Fibroblast of the conjunctiva (primary cell): Measurements from ENCODE around the gene SIRT6.
"Not testable (repeated sequence)": the region's sequence is repeated elsewhere in the genome, so short reads cannot be mapped to it uniquely, and the experiment has no call there.

Source experiments
- DNase-seq: peaks from one replicate; pipeline ENCODE4 v3.0.0-alpha.2; 2010; ENCODE audit warnings: low read depth

The SIRT6 gene

GRCh38 chr19:4182084-4182810 lies at the start of gene SIRT6, which contains the start of gene ANKRD24:
Gene SIRT6, minus strand, starts transcription at chr19:4182563. Its CDS starts 24 bp downstream, at chr19:4182539.
Gene ANKRD24, plus strand, starts transcription at chr19:4182689. Its CDS starts 3,737 bp downstream, at chr19:4186426.
- DNase-seq = peak; percentile 87

- not testable (repeated sequence) for DNase-seq
These were observed 49.8 kb upstream of the SIRT6 start for GRCh38 chr19:4232139-4232538.

DNA sequence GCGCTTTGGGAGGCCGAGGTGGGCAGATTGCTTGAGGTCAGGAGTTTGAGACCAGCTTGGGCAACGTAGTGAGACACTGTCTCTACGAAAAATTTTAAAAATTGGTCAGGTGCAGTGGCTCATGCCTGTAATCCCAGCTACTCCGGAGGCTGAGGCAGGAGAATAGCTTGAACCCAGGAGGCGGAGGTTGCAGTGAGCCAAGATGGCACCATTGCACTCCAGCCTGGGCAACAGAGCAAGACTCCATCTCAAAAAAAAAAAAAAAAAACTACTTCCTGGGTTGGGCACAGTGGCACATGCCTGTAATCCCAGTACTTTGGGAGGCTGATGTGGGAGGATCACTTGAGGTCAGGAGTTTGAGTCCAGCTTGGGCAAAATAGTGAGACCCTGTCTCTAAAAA lies 49.2 kb upstream of the SIRT6 start:
- not testable (repeated sequence) for DNase-seq

- DNase-seq = not testable (repeated sequence)
These were observed 47.9 kb upstream of the SIRT6 start for GRCh38 chr19:4230237-4230636.

DNA sequence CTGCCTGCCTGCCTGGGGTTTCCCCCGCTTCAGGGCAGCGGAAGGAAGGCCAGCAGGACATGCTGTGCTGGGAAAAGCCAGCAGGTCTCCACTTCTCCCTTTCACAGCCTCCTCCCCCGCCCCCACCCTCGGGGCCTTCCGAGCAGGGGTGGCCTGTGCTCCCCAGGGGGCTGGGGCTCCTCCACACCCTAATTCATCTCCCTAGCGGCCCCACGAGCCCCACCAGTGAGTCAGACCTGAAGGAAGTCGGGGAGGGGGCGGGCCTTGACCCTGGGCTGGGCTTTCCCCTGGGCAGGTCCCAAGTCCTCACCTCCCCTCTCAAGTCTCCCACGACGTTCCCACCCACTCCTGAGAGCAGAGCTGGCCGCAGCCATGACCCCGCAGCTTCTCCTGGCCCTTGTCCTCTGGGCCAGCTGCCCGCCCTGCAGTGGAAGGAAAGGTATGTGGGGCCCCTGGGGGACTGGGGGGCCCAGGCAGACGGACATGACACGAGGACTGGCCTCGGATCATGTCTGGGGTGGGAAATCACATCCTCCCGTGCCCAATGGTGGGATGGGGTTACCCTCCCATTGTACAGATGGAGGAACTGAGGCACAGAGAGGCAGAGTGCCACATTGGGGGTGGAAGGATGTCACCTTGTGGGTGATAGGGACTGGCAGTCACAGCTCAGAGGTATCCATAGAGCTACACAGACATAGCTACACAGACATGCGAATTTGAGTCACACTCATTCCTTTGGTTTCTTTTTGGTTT lies 47.0 kb upstream of the SIRT6 start, which contains the start of gene EBI3:
TSS of gene EBI3 (plus strand) at position 345 of the 753 bp plus-strand sequence. CDS start at position 373, 28 bp downstream.
- DNase-seq = no peak

DNA sequence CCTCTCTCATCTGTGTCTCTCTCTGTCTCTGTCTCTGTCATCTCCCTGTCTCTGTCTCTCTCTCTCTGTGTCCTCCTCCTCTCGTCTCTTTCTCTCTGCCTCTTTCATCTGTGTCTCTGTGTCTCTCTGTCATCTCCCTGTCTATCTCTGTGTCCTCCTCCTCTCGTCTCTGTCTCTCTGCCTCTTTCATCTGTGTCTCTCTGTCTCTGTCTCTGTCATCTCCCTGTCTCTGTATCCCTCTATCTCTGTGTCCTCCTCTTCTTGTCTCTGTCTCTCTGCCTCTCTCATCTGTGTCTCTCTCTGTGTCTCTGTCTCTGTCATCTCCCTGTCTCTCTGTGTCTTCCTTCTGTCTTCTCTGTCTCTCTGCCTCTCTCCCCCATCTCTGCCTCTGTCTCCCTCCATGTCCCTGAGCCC lies 46.4 kb upstream of the SIRT6 start:
- no peak for DNase-seq

GRCh38 chr19:4227771-4228170 lies 45.4 kb upstream of the SIRT6 start:
- no peak for DNase-seq

GRCh38 chr19:4225885-4226284 lies 43.5 kb upstream of the SIRT6 start:
- DNase-seq = no peak

GRCh38 chr19:4224470-4224869 lies 42.1 kb upstream of the SIRT6 start:
- DNase-seq = no peak

GRCh38 chr19:4220188-4220587 lies 37.8 kb upstream of the SIRT6 start:
- DNase-seq = no peak

DNA sequence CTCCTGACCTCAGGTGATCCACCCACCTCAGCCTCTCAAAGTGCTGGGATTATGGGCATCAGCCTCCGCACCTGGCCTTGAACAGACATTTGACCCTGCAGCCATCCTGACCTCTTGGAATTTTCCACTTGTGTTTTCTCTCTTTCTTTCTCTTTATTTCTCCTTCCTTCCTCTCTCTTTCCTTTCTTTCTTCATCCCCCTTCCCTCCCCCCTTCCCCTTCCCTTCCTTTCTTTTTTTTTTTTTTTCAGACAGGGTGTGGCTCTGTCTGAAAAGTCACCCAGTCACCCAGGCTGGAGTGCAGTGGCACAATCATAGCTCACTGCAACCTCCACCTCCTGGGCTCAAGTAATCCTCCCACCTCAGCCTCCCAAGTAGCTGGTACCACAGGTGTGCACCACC lies 36.2 kb upstream of the SIRT6 start:
- DNase-seq = not testable (repeated sequence)

DNA sequence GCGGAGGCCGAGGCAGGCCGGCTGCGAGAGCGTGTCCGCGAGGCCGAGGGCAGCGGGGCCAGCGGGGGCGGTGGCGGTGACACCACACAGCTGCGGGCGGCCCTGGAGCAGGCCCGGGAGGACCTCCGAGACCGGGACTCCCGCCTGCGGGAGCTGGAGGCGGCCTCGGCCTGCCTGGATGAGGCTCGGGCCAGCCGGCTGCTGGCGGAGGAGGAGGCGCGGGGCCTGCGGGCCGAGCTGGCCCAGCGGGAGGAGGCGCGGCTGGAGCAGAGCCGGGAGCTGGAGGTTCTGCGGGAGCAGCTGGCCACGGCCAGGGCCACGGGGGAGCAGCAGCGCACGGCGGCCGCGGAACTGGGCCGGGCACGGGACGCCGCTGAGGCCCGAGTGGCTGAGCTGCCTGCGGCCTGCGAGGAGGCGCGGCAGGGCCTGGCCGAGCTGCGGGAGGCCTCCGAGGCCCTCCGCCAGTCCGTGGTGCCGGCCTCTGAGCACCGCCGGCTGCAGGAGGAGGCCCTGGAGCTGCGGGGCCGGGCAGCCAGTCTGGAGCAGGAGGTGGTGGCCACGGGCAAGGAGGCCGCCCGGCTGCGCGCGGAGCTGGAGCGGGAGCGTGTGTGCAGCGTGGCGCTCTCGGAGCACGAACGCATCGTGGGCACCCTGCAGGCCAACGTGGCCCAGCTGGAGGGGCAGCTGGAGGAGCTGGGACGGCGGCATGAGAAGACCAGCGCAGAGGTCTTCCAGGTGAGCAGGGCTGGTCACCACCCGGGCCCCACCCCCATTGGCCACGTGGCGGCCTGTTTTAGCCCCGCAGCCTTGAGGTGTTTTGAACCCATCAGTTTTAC lies 35.3 kb upstream of the SIRT6 start:
- DNase-seq = no peak

GRCh38 chr19:4216846-4217245 lies 34.5 kb upstream of the SIRT6 start:
- no peak for DNase-seq

DNA sequence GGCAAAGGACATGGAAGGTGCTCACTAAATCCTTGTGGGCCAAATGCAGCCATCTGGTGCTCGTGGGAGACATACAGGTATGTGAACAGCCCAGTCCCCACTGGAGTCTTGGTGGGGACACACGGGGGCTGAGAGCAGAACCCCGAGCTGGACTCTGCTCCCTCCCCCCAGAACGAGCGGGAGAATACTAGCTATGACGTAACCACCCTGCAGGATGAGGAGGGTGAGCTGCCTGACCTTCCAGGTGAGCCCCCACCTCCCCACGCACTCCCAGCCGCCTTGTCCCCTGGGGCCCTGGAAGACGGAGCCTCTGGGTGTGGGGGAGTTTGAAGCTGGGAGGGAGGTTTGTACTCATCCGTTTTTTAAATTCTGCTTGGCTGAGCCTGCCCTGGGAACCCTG lies 33.4 kb upstream of the SIRT6 start:
- DNase-seq = no peak

DNA sequence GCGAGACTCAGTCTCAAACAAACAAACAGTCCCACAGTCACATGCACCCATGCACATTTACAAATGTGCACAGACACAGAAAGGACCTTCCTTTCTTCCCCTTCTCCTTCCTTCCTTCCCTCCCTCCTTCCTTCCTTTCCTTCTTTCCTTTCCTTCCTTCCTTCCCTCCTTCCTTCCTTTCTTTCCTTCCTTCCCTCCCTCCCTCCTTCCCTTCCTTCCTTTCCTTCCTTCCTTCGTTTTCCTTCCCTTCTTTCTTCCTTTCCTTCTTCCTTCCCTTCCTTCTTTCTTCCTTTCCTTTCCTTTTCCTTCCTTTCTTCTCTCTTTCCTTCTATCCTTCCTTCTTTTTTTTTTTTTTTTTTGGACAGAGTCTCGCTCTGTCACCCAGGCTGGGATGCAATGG lies 30.8 kb upstream of the SIRT6 start:
- DNase-seq = no peak

- no peak for DNase-seq
These were observed 27.9 kb upstream of the SIRT6 start for GRCh38 chr19:4210166-4210731.

- no peak for DNase-seq
These were observed 26.2 kb upstream of the SIRT6 start for GRCh38 chr19:4208385-4209094.

DNA sequence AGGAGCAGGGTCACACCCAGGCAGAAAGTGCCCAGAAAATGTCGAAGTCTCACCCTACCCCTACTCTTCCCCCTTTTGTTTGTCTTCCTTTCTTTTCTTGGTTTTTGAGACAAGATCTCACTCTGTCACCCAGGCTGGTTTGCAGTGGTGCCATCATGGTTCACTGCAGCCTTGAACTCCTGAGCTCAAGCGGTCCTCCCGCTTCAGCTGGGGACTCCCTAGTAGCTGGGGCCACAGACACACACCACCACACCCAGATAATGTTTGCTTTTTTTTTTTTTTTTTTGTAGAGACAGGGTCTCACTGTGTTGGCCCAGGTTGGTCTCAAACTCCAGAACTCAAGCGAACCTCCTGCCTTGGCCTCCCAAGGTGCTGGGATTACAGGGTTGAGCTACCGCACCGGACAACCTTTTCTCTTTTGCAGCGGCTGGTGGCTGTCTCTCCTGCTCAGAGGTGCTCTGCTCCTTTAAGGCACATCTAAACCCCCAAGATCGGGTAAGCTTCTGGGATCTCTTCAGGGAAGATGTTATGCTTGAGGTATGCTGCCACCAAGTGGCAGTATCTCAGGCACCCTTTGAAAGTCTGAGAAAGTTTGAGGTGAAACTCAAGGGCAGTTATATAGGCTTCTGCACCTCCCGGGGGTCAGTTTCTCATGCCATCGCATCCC lies 24.6 kb upstream of the SIRT6 start:
- DNase-seq = no peak

GRCh38 chr19:4201798-4202197 lies 19.4 kb upstream of the SIRT6 start:
- DNase-seq = no peak

- no peak for DNase-seq
These were observed 18.7 kb upstream of the SIRT6 start for GRCh38 chr19:4200940-4201542.
